Measurements from ENCODE around the gene TLNRD1. TPM values are rescaled to one million over a fixed set of nuclear protein-coding genes. Genes with fewer than 3 reads are reported as not detected.

TLNRD1 gene
- total RNA-seq, 1 donor from 2014 or later, result 4.5 TPM

Small RNA genes within 50 kb of the gene (small RNA-seq; reads per million reads assigned to genes)
- gene MIR4514 (ENCODE audit: low replicate concordance), result not detected

Other genes with a start within 250 kb of the TLNRD1 start
- 6.5 TPM for gene CEMIP, start 221.6 kb upstream of the TLNRD1 start, total RNA-seq
- gene MESD, start 11.1 kb upstream of the TLNRD1 start, total RNA-seq, result 18.4 TPM
- gene CFAP161, start 133.3 kb downstream of the TLNRD1 start, total RNA-seq, result 0.30 TPM
- gene IL16, start 196.0 kb downstream of the TLNRD1 start, total RNA-seq, result 8.9 TPM